WI38 (cell line): ENCODE results near the gene TBC1D32.

Experiments used
- H3K4me3 ChIP-seq: 2 replicates; pipeline ENCODE4 v1.5.1; 2011; ENCODE audit warnings: low read depth, mild to moderate bottlenecking, control low read depth, low read length
- TF ChIP-seq, protein P1 (sequence below): IDR thresholded peaks from 2 replicates; pipeline ENCODE4 v1.5.1; 2012; ENCODE audit warnings: low read depth, mild to moderate bottlenecking, control low read depth, low read length

Gene TBC1D32

DNA sequence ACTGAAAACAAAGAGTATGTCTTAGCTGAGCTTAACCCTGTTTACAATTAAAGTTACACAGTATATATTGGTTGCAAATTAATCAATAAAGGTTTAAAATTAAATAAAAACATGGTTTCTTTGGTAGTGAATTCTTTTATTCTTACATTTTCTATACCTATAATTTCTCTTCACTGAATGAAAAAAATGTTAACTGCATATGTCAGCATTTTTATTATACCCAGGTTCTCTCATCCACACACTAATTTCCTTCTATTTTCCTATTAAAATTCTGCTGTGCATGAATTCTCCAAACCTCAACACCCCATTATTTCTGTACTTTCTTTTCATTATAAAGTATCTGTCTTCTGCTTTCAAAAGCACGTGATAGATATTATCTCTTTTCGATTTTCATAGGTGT lies 91.9 kb downstream of the TBC1D32 start:
- H3K4me3 ChIP-seq, result no peak overlapping the region
- TF ChIP-seq, protein P1, sequence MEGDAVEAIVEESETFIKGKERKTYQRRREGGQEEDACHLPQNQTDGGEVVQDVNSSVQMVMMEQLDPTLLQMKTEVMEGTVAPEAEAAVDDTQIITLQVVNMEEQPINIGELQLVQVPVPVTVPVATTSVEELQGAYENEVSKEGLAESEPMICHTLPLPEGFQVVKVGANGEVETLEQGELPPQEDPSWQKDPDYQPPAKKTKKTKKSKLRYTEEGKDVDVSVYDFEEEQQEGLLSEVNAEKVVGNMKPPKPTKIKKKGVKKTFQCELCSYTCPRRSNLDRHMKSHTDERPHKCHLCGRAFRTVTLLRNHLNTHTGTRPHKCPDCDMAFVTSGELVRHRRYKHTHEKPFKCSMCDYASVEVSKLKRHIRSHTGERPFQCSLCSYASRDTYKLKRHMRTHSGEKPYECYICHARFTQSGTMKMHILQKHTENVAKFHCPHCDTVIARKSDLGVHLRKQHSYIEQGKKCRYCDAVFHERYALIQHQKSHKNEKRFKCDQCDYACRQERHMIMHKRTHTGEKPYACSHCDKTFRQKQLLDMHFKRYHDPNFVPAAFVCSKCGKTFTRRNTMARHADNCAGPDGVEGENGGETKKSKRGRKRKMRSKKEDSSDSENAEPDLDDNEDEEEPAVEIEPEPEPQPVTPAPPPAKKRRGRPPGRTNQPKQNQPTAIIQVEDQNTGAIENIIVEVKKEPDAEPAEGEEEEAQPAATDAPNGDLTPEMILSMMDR, result no peak

DNA sequence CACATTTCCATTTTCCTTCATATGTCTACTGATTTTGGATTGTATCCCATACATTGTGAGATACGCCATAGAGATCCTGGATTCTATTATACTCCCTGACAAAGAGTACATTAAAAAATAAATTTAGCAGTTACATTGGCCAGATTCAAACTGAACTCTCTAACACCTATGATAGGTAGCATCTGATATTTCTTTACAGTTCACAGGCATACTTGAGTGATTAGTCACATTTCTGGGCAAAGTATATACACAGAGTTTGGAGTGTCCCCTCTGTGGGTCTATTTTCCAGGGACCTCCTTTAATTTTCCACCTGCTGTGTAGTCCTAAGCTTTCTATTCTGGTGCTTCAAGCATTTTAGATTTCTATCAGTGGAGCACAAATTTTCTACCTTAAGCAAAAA lies 96.4 kb downstream of the TBC1D32 start:
- H3K4me3 ChIP-seq, result no peak overlapping the region
- TF ChIP-seq, protein P1, result no peak

DNA sequence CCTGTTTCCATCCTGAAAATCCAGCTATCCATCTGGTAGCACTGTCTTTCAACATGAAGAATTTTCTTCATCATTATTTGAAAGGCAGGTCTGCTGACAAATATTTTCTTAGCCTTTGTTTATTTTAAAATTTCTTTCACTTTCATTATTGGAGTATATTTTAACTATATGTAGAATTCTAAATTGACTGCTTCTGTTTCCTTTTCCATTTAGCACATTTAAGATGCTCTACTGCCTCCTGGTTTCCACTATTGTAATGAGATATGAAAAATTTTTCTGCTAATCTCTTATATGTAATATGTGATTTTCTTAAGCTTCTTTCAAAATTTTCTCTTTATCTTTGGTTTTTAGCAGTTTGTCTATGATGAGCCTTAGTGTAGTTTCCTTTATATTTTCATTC lies 97.3 kb downstream of the TBC1D32 start:
- no peak overlapping the region for H3K4me3 ChIP-seq
- TF ChIP-seq, protein P1, result no peak

DNA sequence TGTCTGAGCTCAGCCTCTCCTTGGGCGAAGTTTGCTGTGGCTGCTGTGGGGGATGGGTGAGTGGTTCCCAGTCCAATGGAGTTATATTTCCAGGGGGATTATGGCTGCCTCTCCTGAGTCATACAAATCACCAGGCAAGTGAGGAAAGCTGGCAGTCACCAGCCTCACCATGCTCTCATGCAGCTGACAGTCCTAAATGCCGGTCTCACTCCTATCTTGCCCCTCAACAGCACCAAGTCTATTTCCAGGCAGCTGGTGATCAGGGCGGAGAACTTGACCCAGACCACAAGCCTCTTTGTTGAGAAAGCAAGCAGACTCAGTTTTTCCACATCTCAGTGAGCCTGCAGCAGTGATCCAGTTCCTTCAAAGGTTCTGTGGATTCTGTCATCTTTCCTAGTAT lies 98.9 kb downstream of the TBC1D32 start:
- no peak overlapping the region for H3K4me3 ChIP-seq
- TF ChIP-seq, protein P1, result no peak

DNA sequence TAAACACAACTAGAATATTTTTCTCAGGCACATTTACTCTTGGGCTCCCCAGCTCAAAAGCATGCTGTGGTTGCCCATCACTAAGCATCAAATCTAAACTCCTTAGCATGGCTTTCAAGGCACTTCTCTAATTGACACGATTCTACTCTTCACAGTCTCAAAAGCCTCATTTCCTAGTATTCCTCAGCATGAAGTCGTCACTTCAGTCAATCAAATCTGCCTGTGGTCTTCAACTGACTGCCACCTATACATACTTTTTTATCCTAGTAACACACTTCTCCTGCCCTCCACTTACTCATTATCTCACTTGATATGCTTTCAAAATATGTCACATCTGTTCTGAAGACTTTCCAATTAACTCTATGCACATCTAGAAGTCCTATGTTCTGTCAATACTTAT lies 110.3 kb downstream of the TBC1D32 start:
- TF ChIP-seq, protein P1, result no peak

DNA sequence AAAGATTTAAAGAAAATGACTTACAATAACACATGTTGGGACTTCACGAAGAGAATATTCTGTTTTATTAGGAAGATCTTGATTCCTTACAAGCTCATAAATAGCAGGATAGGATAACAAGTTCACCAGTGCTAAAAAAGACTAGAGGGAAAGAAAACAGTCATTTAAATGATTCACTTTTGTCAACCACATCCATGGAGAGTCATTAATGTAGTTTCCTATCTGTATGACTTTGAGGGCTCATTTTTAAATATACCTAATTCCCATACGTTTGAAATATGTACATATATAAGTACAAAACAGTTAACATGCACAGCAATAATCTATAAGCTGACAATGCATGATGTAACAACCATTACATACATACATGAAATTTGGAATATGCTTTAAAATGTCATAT lies 111.1 kb downstream of the TBC1D32 start:
- H3K4me3 ChIP-seq, result no peak overlapping the region
- TF ChIP-seq, protein P1, result no peak

More for the DNA sequence above, 110.3 kb downstream of the TBC1D32 start:
- H3K4me3 ChIP-seq, result no peak overlapping the region

DNA sequence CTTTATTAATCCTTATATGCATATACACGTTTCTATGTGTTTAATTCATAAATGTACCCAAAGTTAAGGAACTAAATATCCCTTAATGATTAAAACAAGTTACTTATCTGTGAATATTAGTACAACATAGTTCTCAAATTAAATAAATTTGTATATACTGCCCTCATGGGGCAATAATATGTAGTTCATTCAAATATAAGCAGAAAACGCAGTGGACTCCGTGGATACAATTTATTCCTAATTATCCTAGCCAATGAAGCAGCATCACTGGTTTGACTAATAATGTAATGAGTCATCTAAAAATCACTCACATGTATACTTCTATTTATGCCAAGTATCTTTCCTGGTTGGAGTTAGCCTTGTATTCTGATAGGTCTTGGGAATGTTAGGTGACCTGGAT lies 111.6 kb downstream of the TBC1D32 start:
- TF ChIP-seq, protein P1, result no peak
- no peak overlapping the region for H3K4me3 ChIP-seq
